HL-60 (cell line): Measurements from ENCODE around the gene BIRC5.

Source experiments
- GABPA ChIP-seq: IDR thresholded peaks from 2 replicates; pipeline ENCODE4 v1.6.1; 2012; ENCODE audit warnings: low read depth
- POLR2AphosphoS5 ChIP-seq: IDR thresholded peaks from 2 replicates; pipeline ENCODE4 v1.6.1; 2012; ENCODE audit warnings: low read depth
- SPI1 ChIP-seq: IDR thresholded peaks from 2 replicates; pipeline ENCODE4 v1.6.1; 2012; ENCODE audit warnings: low read depth, mild to moderate bottlenecking, borderline replicate concordance
- TF ChIP-seq, protein P1 (sequence below): IDR thresholded peaks from one replicate; pipeline ENCODE4 v1.5.1; 2011; ENCODE audit warnings: low read length, control low read depth, inconsistent platforms; ENCODE audit not compliant: insufficient read depth
- TF ChIP-seq, protein P2 (sequence below): IDR thresholded peaks from 2 replicates; pipeline ENCODE4 v1.6.1; 2012; ENCODE audit warnings: low read depth; ENCODE audit not compliant: insufficient replicate concordance

DNA sequence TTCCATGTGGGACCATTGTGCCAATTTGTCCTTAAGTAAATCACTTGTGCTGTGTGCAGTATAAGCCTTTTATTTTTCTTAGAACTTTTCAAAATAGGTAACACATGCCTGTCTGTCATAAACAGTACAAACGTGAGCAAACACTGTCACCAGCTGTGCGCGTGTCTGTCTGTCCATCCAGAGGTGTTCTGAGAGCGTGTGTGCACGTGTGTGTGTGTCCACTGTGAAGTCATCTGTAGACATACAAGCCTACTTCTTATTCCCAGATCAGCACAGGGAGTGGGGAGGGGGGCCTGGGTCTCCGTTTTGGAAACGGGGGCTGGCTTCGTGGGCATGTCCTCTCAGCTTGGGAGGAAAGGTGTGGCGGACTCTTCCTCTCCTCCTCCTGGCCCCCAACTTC lies 26.8 kb downstream of the BIRC5 start:
- TF ChIP-seq POLR2AphosphoS5 = no peak
- TF ChIP-seq, protein P1, sequence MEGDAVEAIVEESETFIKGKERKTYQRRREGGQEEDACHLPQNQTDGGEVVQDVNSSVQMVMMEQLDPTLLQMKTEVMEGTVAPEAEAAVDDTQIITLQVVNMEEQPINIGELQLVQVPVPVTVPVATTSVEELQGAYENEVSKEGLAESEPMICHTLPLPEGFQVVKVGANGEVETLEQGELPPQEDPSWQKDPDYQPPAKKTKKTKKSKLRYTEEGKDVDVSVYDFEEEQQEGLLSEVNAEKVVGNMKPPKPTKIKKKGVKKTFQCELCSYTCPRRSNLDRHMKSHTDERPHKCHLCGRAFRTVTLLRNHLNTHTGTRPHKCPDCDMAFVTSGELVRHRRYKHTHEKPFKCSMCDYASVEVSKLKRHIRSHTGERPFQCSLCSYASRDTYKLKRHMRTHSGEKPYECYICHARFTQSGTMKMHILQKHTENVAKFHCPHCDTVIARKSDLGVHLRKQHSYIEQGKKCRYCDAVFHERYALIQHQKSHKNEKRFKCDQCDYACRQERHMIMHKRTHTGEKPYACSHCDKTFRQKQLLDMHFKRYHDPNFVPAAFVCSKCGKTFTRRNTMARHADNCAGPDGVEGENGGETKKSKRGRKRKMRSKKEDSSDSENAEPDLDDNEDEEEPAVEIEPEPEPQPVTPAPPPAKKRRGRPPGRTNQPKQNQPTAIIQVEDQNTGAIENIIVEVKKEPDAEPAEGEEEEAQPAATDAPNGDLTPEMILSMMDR = no peak
- TF ChIP-seq, protein P2, sequence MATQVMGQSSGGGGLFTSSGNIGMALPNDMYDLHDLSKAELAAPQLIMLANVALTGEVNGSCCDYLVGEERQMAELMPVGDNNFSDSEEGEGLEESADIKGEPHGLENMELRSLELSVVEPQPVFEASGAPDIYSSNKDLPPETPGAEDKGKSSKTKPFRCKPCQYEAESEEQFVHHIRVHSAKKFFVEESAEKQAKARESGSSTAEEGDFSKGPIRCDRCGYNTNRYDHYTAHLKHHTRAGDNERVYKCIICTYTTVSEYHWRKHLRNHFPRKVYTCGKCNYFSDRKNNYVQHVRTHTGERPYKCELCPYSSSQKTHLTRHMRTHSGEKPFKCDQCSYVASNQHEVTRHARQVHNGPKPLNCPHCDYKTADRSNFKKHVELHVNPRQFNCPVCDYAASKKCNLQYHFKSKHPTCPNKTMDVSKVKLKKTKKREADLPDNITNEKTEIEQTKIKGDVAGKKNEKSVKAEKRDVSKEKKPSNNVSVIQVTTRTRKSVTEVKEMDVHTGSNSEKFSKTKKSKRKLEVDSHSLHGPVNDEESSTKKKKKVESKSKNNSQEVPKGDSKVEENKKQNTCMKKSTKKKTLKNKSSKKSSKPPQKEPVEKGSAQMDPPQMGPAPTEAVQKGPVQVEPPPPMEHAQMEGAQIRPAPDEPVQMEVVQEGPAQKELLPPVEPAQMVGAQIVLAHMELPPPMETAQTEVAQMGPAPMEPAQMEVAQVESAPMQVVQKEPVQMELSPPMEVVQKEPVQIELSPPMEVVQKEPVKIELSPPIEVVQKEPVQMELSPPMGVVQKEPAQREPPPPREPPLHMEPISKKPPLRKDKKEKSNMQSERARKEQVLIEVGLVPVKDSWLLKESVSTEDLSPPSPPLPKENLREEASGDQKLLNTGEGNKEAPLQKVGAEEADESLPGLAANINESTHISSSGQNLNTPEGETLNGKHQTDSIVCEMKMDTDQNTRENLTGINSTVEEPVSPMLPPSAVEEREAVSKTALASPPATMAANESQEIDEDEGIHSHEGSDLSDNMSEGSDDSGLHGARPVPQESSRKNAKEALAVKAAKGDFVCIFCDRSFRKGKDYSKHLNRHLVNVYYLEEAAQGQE = no peak
- TF ChIP-seq GABPA = no peak
- no peak for TF ChIP-seq SPI1
